Smooth muscle cell of the umbilical artery (primary cell): ENCODE data around the gene GIPR. TPM values are rescaled to one million over a fixed set of nuclear protein-coding genes. Genes with fewer than 3 reads are reported as not detected.

ENCODE experiments used
- total RNA-seq: library from RNA; depleted of rRNA; stranded (reverse); fragments of >200 nt; gene quantifications from 2 replicates; pipeline ENCODE4 v1.2.3, GENCODE V29; 2014

The GIPR gene, protein sequence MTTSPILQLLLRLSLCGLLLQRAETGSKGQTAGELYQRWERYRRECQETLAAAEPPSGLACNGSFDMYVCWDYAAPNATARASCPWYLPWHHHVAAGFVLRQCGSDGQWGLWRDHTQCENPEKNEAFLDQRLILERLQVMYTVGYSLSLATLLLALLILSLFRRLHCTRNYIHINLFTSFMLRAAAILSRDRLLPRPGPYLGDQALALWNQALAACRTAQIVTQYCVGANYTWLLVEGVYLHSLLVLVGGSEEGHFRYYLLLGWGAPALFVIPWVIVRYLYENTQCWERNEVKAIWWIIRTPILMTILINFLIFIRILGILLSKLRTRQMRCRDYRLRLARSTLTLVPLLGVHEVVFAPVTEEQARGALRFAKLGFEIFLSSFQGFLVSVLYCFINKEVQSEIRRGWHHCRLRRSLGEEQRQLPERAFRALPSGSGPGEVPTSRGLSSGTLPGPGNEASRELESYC
- total RNA-seq = under 0.01 TPM in 1 of 2 replicates, not detected in the other

DNA sequence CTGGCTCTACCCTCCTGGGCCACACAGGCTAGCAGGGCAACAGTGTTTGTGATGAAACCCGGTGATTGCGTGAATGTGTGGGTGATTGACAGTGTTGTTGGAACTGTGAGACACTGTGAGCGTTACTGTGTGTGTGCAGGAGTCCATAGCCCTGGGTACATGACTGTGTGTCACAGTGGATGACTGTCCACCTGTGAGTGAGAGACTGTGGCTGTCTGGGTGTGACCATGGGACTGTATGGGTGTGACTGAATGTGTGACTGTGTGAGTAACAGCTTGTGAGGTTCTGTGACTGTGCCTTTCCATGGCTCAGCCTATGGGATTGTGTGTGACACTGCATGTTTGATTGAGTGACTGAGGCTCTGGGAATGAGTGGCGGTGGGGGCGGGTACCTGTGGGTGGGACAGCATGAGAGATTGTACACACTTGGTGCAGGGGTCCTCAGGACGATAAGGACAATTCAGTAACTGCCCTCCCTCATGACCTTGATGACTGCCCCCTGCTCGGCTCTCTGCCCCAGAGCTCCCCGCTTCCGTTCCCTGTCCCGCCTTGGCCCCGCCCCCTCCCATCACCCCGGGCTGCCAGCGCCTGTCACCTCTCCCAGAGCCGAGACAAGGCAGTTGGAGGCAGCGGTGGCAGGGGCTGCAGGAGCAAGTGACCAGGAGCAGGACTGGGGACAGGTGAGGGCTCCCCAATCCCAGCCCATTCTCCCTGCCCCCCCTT, at the start of gene GIPR:
Gene GIPR, plus strand, starts transcription at position 602 of the 722 bp plus-strand sequence. CDS start 1,300 bp downstream, outside the sequence.

DNA sequence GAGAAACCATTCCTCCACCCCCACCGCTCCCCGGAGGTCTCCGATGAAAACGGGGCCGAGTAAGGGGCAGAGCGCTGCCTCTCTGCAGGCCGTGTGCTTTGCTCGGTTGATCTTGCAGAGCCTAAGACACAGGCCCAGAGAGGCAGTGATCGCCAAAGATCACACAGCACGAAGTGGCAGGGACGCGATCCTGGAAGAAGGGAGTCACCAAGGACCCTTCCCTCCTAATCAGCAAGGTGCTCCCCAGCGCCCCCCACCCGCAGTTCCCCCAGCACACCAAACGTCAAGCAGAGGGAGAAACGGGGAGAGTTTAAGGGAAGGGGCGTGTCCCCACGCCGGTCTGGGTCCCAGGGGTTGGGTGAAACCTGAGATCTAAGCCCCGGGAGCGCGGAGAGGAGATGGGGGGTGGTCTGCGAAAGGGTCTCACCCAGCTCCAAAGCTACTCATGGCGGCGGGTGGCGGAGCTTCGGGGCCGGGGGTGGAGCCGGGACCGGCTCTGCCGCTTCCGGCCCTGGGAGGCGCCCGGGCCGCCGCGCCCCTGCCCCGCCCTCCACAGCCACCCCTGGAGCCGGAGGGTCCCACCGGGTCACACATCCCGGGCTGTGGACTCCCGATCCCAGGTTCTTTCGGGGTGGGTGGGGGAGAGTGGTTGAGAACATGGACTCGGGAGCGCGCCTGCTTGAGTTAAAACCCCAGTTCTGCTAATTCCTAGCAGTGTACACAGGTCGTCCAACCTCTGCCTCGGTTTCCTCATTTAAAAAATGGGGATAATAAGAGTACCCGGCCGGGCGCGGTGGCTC, 28.9 kb upstream of the GIPR start, which contains the start of gene EML2:
Gene EML2, minus strand, starts transcription at position 468 of the 800 bp plus-strand sequence. Its CDS starts 21 bp downstream, at position 447.

DNA sequence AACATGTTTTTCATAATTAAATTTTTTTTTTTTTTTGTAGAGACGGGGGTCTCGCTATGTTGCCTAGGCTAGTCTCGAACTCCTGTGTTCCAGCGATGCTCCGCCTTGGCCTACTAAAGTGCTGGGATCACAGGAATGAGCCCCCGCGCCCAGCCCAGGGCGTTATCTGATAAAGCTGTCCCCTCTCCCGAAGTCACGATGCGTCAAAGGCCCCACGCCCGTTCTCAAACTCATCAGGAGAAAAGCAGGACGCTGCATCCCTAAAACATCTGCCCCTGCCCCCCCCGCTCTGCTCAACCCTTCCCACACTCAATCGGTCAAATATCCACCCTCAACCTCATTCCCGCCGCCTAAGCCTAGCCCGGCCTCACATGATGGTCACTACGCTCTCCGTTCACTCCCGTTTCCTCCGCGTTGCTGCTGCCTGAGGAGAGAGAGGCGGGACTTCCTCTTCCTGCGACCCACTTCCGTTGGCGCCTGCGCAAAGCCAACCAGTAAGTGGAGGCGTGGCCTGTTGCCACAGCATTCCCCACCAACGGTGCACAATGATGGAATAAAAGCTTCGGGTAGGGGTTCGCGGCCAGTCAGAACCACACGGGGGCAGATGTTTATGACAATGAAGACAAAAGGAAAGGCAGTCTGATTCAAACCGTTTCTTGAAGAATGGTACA, 23.6 kb downstream of the GIPR start, which contains the start of gene SNRPD2:
Gene SNRPD2, minus strand, starts transcription at position 438 of the 671 bp plus-strand sequence. Its CDS starts 65 bp downstream, at position 373.

DNA sequence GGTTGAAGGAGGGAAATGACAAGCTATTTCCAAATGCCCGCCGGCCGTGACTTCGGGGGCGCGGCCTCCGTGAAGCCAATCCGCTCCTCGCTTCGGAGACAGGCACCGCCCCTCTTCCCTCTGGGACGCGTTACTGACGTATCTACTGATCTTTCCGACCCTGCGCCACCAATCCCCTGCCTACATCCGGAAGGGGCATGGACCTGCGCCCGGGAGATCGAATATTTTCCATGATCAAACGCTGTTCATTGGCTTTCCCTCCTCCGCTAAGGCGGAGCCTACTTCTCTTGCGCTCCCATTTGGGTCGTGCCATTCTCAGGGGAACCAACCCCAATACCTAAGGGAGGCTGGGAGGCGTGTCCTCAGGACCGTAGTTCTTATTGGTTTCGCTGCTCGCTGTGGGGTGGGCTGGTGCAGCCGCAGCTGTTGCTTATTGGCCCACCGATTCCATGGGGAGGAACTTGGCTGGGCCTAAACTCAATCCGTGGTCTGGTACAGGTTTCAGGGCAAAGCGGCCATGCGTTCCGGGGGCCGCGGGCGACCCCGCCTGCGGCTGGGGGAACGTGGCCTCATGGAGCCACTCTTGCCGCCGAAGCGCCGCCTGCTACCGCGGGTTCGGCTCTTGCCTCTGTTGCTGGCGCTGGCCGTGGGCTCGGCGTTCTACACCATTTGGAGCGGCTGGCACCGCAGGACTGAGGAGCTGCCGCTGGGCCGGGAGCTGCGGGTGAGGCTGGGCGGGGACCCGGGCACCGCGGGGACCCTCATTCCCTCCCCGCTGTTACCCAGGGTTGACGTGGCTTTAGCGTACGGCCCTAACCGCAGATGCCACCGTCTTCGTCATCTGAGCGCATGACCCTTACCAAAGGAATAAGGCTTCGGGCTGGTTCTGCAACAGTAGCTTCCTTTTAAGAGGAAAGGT, 24.4 kb downstream of the GIPR start, which contains the start of gene QPCTL:
Gene QPCTL, plus strand, starts transcription at position 480 of the 919 bp plus-strand sequence. Its CDS starts 38 bp downstream, at position 518.

DNA sequence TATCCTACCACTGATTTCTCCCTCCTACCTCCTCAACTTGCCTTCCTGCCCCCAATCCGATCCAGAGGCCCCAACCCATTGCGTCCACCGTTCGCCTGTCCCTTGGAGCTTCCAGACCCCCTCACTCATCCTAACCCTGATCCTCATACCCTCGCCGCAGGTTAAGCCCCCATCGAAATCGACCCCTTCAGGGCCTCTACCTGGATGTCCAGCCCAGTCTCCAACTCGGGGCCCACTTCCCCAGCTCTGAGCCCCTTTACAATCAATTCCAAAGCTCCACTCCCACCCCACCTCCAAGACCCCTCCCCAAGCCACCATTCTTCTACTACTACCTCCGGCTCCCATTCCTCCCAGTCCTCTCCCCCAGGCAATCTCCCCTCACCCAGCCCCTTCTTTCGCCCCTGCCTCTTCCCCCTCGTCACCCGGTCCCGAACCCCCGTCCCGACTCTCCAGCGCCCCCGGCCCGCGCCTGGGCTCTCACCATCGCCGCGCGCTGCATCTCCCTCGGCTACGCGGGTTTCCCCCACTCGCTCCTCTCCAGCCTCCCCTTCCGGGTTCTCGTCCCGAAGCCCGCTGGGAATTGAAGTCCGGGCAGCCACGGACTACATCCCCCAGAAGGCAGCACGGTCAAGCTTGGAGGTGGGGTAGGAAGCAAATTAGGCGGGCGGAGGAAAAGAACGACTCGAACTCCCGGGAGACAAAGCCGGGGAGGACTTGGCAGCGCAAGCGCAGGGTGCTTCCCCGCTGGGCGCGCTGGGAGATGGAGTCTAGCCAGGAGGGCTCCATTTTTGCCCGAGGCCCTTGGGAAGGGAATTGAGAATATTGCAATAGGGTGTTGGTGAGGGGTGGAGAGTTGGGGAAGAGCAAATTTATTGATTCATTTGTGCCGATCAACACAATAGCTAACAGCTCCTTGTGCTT, 62.6 kb downstream of the GIPR start, which contains the start of gene FBXO46:
Gene FBXO46, minus strand, starts transcription at position 529 of the 921 bp plus-strand sequence. CDS start 17,401 bp downstream, outside the sequence.

Other genes starting within 250 kb of the GIPR start
- gene ERCC1, start 244.3 kb upstream of the GIPR start, total RNA-seq = 46.6 and 67.6 TPM in 2 replicates
- 0.59 and 0.88 TPM in 2 replicates for gene FOSB, start 200.2 kb upstream of the GIPR start, total RNA-seq
- 2.7 and 3.6 TPM in 2 replicates for gene RTN2, start 171.2 kb upstream of the GIPR start, total RNA-seq
- 0.46 and 0.59 TPM in 2 replicates for gene PPM1N, start 169.8 kb upstream of the GIPR start, total RNA-seq
- gene VASP, start 160.7 kb upstream of the GIPR start, total RNA-seq = 49.6 and 82.0 TPM in 2 replicates
- gene OPA3, start 83.4 kb upstream of the GIPR start, total RNA-seq = 5.0 and 12.3 TPM in 2 replicates
- not detected in 2 replicates for gene GPR4, start 66.0 kb upstream of the GIPR start, total RNA-seq
- gene EML2, start 28.8 kb upstream of the GIPR start, total RNA-seq = 50.2 and 59.6 TPM in 2 replicates
- gene SNRPD2, start 23.7 kb downstream of the GIPR start, total RNA-seq = 144 and 339 TPM in 2 replicates
- 27.3 and 28.2 TPM in 2 replicates for gene QPCTL, start 24.4 kb downstream of the GIPR start, total RNA-seq
- gene FBXO46, start 62.7 kb downstream of the GIPR start, total RNA-seq = 2.7 and 6.2 TPM in 2 replicates
- not detected in 2 replicates for gene MEIOSIN, start 65.2 kb downstream of the GIPR start, total RNA-seq
- 7.6 and 10.1 TPM in 2 replicates for gene SIX5, start 101.0 kb downstream of the GIPR start, total RNA-seq
- gene DMPK, start 114.3 kb downstream of the GIPR start, total RNA-seq = 33.0 and 35.0 TPM in 2 replicates
- gene DMWD, start 124.6 kb downstream of the GIPR start, total RNA-seq = 34.4 and 50.2 TPM in 2 replicates
- 0.14 and 0.30 TPM in 2 replicates for gene RSPH6A, start 147.1 kb downstream of the GIPR start, total RNA-seq
- 30.9 and 56.4 TPM in 2 replicates for gene SYMPK, start 194.9 kb downstream of the GIPR start, total RNA-seq
- gene FOXA3, start 196.1 kb downstream of the GIPR start, total RNA-seq = not detected in 2 replicates
- 24.1 and 27.7 TPM in 2 replicates for gene IRF2BP1, start 217.9 kb downstream of the GIPR start, total RNA-seq
- gene MYPOP, start 234.4 kb downstream of the GIPR start, total RNA-seq = 3.7 and 4.2 TPM in 2 replicates
- not detected in 2 replicates for gene NANOS2, start 246.6 kb downstream of the GIPR start, total RNA-seq